ENCODE measurements around the gene DLGAP1.

DNA sequence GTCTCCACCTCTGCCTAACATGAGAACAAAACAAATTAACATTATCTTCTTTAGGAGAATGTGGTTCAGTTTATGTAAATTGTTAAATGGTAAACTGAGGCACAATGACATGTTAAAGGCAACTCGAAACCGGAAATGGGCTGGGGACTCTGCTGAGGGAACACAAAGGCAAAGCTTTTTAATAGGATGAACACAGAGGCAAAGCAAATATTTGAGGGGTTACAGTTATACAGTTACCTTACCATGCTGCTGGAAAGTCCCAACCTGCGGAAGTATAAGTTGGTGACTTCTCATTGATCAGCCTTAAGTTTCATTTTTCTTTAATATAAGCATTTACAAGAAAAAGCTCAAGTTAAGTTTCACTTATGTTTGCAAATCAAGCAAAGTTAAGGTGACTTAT is 195.0 kb downstream of the DLGAP1 start:
- TF ChIP-seq POLR2A (IDR thresholded peaks at IDR 0.05) = no peak
- TF ChIP-seq, protein P1, sequence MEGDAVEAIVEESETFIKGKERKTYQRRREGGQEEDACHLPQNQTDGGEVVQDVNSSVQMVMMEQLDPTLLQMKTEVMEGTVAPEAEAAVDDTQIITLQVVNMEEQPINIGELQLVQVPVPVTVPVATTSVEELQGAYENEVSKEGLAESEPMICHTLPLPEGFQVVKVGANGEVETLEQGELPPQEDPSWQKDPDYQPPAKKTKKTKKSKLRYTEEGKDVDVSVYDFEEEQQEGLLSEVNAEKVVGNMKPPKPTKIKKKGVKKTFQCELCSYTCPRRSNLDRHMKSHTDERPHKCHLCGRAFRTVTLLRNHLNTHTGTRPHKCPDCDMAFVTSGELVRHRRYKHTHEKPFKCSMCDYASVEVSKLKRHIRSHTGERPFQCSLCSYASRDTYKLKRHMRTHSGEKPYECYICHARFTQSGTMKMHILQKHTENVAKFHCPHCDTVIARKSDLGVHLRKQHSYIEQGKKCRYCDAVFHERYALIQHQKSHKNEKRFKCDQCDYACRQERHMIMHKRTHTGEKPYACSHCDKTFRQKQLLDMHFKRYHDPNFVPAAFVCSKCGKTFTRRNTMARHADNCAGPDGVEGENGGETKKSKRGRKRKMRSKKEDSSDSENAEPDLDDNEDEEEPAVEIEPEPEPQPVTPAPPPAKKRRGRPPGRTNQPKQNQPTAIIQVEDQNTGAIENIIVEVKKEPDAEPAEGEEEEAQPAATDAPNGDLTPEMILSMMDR (IDR thresholded peaks at IDR 0.05) = no peak
- TF ChIP-seq POLR2AphosphoS5 (IDR thresholded peaks at IDR 0.05; ENCODE audit: insufficient read depth in 1 of 2, low read depth in 1 of 2) = no peak
